ENCODE data around the gene DNAH2. TPM values are rescaled to one million over a fixed set of nuclear protein-coding genes. Genes with fewer than 3 reads are reported as not detected.

DNAH2 gene
- total RNA-seq, 1 experiment from 2014 or later, result 0.15 TPM

DNA sequence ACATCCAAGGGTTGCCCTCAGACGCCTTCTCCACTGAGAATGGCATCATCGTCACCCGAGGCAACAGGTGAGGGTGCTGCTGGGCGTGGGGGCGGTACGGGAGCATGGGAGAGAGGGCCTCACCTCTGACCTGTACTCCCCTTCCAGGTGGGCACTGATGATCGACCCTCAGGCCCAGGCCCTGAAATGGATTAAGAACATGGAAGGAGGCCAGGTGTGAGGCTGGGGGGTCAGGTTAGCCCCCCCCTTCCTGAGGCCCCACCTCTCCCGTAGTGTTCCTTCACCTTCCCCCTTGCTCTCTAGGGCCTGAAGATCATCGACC is 100.1 kb downstream of the DNAH2 start:
- Histone ChIP-seq H3K18ac (ENCODE audit: insufficient read length, low read depth, low read length) (no peak overlapping the region), H3K9me3 (ENCODE audit: control insufficient read depth, low read depth, low read length) (no peaks in the 10 kb centered on the region), H3K27me3 (ENCODE audit: insufficient read depth, low read length) (no peaks in the 10 kb centered on the region; the same call in 1 of the 2 replicates), H3K79me2 (ENCODE audit: insufficient read depth, low read length) (no peaks in the 10 kb centered on the region), H3K4me2 (ENCODE audit: insufficient read depth, insufficient read length, low read length) (no peak overlapping the region), H2BK12ac (ENCODE audit: insufficient read length, low read depth, low read length) (no peak overlapping the region), H3K23me2 (ENCODE audit: insufficient read length, low read depth, low read length, poor library complexity, severe bottlenecking) (no peaks in the 10 kb centered on the region), H3K9ac (ENCODE audit: extremely low read depth, insufficient read length, low read length) (no peak overlapping the region), H2BK20ac (ENCODE audit: low read depth, low read length, poor library complexity, severe bottlenecking) (no peak overlapping the region), H3K4me1 (ENCODE audit: insufficient read depth, low read length) (no peaks in the 10 kb centered on the region), H2AFZ (ENCODE audit: low read length) (no peak overlapping the region), H2BK120ac (ENCODE audit: low read depth, low read length, poor library complexity, severe bottlenecking) (no peak overlapping the region), H3K79me1 (ENCODE audit: insufficient read depth, low read depth, low read length, poor library complexity, severe bottlenecking) (no peaks in the 10 kb centered on the region), H3K56ac (ENCODE audit: insufficient read length, low read depth, low read length) (no peak overlapping the region), H3K4ac (ENCODE audit: low read depth, low read length) (no peak overlapping the region), H4K20me1 (ENCODE audit: control insufficient read depth, insufficient read depth, insufficient read length) (no peaks in the 10 kb centered on the region), H3T11ph (ENCODE audit: low read length) (no peak overlapping the region), H3K14ac (ENCODE audit: insufficient read depth, low read length) (no peak overlapping the region), H3K27ac (ENCODE audit: insufficient read length, low read depth, low read length) (no peak overlapping the region), H4K8ac (replicated peaks; ENCODE audit: insufficient read length, low read depth, low read length) (no peak overlapping the region), H3K23ac (ENCODE audit: insufficient read length, low read depth, low read length) (no peak overlapping the region), H4K91ac (ENCODE audit: insufficient read length, low read depth, low read length) (no peak overlapping the region), H2AK5ac (ENCODE audit: insufficient read length, low read length) (no peak overlapping the region), H2BK15ac (ENCODE audit: low read depth, low read length) (no peak overlapping the region), H2BK5ac (ENCODE audit: insufficient read length, low read length) (no peak overlapping the region), H4K5ac (ENCODE audit: insufficient read length, low read depth, low read length) (no peak overlapping the region)
- no peak for DNase-seq
- Mint-ChIP-seq H3K4me1 (no peaks in the 10 kb centered on the region), H3K27ac (no peak overlapping the region; a peak in 1 of 7 replicates), H3K27me3 (ENCODE audit: low read depth) (peaks cover 35% of the 10 kb centered on the region), H3K9me3 (no peaks in the 10 kb centered on the region), H3K36me3 (ENCODE audit: insufficient read depth in 1 of 3, low read depth in 3 of 3) (no peaks in the 10 kb centered on the region), H3K4me3 (no peak overlapping the region)
- TF ChIP-seq, protein P1, sequence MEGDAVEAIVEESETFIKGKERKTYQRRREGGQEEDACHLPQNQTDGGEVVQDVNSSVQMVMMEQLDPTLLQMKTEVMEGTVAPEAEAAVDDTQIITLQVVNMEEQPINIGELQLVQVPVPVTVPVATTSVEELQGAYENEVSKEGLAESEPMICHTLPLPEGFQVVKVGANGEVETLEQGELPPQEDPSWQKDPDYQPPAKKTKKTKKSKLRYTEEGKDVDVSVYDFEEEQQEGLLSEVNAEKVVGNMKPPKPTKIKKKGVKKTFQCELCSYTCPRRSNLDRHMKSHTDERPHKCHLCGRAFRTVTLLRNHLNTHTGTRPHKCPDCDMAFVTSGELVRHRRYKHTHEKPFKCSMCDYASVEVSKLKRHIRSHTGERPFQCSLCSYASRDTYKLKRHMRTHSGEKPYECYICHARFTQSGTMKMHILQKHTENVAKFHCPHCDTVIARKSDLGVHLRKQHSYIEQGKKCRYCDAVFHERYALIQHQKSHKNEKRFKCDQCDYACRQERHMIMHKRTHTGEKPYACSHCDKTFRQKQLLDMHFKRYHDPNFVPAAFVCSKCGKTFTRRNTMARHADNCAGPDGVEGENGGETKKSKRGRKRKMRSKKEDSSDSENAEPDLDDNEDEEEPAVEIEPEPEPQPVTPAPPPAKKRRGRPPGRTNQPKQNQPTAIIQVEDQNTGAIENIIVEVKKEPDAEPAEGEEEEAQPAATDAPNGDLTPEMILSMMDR (conservative IDR thresholded peaks at IDR 0.05), result no peak
- WGBS (ENCODE audit: extremely low coverage, insufficient read length, low lambda C conversion rate), result no CpG with 5 or more reads among the region's 9 CpGs
